GM12875 (cell line): Measurements from ENCODE around the gene HDAC9.

Experiments
- H3K4me3 ChIP-seq: one replicate; pipeline ENCODE4 v1.5.1; 2011; ENCODE audit warnings: low read depth, low read length, control low read depth
- TF ChIP-seq, protein P1 (sequence below): IDR thresholded peaks from 2 replicates; pipeline ENCODE4 v1.5.1; 2011; ENCODE audit warnings: low read depth, mild to moderate bottlenecking, control low read depth, inconsistent platforms, low read length, moderate library complexity, borderline replicate concordance; ENCODE audit not compliant: insufficient read depth

Gene HDAC9

DNA sequence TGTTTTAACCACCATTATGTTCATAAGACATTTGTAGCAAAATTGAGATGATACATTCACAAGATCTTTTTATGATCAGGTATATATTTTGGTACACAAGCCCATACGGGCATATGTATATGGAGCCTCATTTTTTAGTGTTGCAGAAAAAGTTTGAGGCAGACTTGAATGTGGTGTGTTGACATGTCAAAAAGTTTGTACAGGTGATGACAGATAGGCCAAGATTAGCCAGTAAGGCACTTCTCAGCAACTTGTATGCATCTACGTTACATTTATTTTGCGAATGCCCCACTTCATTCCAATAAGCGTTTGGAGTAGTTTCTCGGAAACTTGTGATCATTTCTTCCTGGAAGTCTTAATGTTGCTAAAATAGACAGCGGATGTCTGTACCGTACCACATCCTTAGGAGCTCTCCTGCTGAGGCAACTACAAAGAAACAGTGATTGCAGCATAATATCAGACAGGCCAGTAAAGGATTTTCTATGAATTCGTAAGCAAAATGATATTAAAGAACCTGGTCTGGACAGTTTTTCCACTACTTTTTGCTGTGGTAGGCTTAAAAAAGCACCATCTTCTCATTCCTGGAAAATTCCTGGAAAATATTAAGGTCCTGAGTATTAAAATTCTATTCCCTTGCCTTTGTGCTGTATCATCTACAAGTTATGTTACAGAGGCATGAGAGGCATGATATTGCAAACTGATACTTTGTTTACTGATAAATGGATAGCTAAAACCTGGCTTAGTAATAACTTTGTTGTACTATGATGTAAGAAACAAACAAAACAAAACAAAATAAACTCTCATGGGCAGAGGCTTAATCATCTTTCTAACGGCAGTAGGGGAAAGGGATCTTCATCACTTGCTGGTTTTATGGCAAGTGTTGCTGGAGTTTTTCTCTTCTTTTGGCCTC, 153.6 kb downstream of the HDAC9 start:
- TF ChIP-seq, protein P1, sequence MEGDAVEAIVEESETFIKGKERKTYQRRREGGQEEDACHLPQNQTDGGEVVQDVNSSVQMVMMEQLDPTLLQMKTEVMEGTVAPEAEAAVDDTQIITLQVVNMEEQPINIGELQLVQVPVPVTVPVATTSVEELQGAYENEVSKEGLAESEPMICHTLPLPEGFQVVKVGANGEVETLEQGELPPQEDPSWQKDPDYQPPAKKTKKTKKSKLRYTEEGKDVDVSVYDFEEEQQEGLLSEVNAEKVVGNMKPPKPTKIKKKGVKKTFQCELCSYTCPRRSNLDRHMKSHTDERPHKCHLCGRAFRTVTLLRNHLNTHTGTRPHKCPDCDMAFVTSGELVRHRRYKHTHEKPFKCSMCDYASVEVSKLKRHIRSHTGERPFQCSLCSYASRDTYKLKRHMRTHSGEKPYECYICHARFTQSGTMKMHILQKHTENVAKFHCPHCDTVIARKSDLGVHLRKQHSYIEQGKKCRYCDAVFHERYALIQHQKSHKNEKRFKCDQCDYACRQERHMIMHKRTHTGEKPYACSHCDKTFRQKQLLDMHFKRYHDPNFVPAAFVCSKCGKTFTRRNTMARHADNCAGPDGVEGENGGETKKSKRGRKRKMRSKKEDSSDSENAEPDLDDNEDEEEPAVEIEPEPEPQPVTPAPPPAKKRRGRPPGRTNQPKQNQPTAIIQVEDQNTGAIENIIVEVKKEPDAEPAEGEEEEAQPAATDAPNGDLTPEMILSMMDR: no peak
- no peak overlapping the region for H3K4me3 ChIP-seq

- H3K4me3 ChIP-seq: no peak overlapping the region
- TF ChIP-seq, protein P1: no peak
Measured at GRCh38 chr7:18653381-18654155, 158.0 kb downstream of the HDAC9 start.

- TF ChIP-seq, protein P1: no peak
Measured at GRCh38 chr7:18654709-18655108, 159.2 kb downstream of the HDAC9 start.

DNA sequence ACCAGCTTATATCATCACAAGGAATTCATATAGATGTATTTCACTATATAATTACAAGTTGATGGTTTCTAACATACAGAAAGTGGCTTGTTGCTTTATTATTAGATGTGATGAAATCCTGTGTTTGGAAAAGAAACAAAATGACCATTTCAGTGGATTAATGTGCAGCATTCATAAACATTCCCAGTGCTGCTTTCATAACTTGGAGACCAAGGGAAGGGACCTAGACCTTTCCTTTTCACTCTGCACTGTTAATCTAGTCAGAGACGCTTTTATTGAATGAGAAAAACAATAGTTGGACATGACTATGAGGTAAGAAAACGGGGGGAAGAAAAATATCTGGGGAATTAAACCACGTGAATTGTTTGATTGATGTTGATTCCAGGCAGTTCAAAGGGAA, 160.0 kb downstream of the HDAC9 start:
- TF ChIP-seq, protein P1: no peak
- no peak overlapping the region for H3K4me3 ChIP-seq

More at GRCh38 chr7:18654709-18655108, 159.2 kb downstream of the HDAC9 start:
- no peak overlapping the region for H3K4me3 ChIP-seq

DNA sequence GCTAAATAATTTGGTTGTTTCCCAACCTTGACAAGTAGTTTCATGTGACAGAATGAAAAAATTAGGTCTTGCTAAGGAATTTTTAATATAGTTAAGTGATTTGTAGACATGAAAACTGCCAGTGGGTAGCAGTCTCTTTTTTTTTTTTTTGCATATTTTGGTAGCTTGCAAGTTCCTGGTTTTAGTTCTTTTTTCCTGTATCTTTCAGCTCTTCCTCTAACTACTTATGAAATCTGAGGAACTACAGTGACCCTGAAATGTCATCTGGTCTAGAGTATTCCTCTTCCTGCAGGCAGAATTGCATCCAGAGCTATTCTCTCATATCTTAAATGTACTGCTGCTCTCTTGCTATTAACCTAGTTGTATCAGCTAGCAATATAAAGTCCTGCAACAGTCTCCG, 160.4 kb downstream of the HDAC9 start:
- H3K4me3 ChIP-seq: no peak overlapping the region
- TF ChIP-seq, protein P1: no peak

DNA sequence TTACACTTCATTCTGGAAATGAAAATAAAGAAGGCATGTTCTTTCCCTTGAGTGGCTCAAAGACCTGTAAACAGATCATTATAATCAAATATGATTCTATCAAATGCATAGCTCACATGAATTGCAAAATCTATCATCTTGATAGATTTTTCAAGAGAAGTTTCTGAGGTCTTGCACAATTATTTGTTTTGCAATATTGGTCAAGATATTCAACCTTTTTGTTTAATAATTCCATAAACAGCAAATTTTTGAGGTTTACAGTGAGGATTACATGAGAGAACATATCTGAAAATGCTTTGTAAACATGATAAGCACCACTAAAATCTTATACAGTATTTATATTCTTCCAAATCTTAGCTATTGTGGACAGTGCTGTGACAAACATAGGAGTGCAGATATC, 160.8 kb downstream of the HDAC9 start:
- TF ChIP-seq, protein P1: no peak
- no peak overlapping the region for H3K4me3 ChIP-seq
